NB4 (cell line): Measurements from ENCODE around the gene NEUROG1.

Experiments used
- DNase-seq: peaks from one replicate; pipeline ENCODE4 v3.0.0; 2010; ENCODE audit warnings: low read depth
- H3K4me3 ChIP-seq: one replicate; pipeline ENCODE4 v1.5.1; 2011; ENCODE audit warnings: mild to moderate bottlenecking, low read depth, low read length, moderate library complexity
- MYC ChIP-seq: IDR thresholded peaks from 2 replicates; pipeline ENCODE4 v1.6.1; 2011; ENCODE audit warnings: low read depth, low read length
- POLR2A ChIP-seq: IDR thresholded peaks from 2 replicates; pipeline ENCODE4 v1.6.1; 2011; ENCODE audit warnings: mild to moderate bottlenecking; ENCODE audit not compliant: insufficient read length; ENCODE audit errors: extremely low read depth
- TF ChIP-seq, protein P1 (sequence below): IDR thresholded peaks from one replicate; pipeline ENCODE4 v1.5.1; 2012; ENCODE audit warnings: low read depth, low read length
- TF ChIP-seq, protein P2 (sequence below): IDR thresholded peaks from 2 replicates; pipeline ENCODE4 v1.6.1; 2011; ENCODE audit warnings: low read depth, low read length

The NEUROG1 gene

DNA sequence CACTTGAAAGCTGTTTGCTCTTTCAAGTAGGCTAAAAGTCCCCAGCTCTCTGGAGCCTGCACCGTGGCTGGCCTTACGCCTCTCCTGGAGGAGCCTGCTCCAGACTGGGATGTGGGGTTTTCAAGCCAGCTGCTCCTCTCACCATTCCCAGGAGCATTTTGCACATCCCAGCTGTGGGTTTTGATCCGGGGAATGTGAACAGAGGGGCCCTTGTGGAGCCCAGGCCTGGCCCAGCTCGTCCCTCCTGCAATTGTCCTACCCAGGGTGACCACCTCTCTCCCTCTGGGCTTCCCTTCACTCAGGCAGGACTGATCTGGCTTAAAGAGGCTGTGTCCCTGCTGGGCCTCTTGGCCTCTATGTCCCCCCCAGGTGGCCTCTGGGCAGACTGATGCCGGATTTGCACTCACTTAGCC lies 51.1 kb downstream of the NEUROG1 start:
- no peak overlapping the region for H3K4me3 ChIP-seq
- no peak for DNase-seq
- TF ChIP-seq, protein P1, sequence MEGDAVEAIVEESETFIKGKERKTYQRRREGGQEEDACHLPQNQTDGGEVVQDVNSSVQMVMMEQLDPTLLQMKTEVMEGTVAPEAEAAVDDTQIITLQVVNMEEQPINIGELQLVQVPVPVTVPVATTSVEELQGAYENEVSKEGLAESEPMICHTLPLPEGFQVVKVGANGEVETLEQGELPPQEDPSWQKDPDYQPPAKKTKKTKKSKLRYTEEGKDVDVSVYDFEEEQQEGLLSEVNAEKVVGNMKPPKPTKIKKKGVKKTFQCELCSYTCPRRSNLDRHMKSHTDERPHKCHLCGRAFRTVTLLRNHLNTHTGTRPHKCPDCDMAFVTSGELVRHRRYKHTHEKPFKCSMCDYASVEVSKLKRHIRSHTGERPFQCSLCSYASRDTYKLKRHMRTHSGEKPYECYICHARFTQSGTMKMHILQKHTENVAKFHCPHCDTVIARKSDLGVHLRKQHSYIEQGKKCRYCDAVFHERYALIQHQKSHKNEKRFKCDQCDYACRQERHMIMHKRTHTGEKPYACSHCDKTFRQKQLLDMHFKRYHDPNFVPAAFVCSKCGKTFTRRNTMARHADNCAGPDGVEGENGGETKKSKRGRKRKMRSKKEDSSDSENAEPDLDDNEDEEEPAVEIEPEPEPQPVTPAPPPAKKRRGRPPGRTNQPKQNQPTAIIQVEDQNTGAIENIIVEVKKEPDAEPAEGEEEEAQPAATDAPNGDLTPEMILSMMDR = no peak
- TF ChIP-seq MYC (no peak), POLR2A (no peak)
- TF ChIP-seq, protein P2, sequence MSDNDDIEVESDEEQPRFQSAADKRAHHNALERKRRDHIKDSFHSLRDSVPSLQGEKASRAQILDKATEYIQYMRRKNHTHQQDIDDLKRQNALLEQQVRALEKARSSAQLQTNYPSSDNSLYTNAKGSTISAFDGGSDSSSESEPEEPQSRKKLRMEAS = no peak
